H1 (cell line): ENCODE measurements around the gene SHOC1. TPM values are rescaled to one million over a fixed set of nuclear protein-coding genes. Genes with fewer than 3 reads are reported as not detected.

ENCODE experiments used
- BRCA1 ChIP-seq: IDR thresholded peaks from 2 replicates; pipeline ENCODE4 v1.6.1; 2012; ENCODE audit warnings: low read depth, low read length, improper control_type of control experiment
- HDAC2 ChIP-seq, 2 experiments: fragments of 300-600 bp in 1 of 2; sonication (generic) in 1 of 2; IDR thresholded peaks; 2 replicates each; pipeline ENCODE4 v1.6.1; 2011 to 2012; ENCODE audit warnings: low read depth in 2 of 2, low read length in 2 of 2, mild to moderate bottlenecking in 2 of 2, moderate library complexity in 2 of 2, borderline replicate concordance in 1 of 2, inconsistent platforms in 1 of 2
- POLR2AphosphoS5 ChIP-seq: IDR thresholded peaks from 2 replicates; pipeline ENCODE4 v1.6.1; 2011; ENCODE audit warnings: low read depth, low read length
- polyA plus RNA-seq, 7 experiments: library from polyadenylated mRNA; depleted of rRNA in 3 of 7; stranded (reverse) in 5 of 7; unstranded in 2 of 7; fragments of >200 nt in 5 of 7; fragments of 200-250 nt in 2 of 7; gene quantifications; 1 replicate in 5 of 7; 2 replicates in 1 of 7; 4 replicates in 1 of 7; pipeline versions ENCODE4 v1.2.1 to v1.2.3, GENCODE V29; 2011 to 2013; ENCODE audit warnings: missing spikeins in 2 of 7, mixed read lengths in 2 of 7
- total RNA-seq: library from RNA; stranded (reverse); fragmentation: NEBNext Ultra II Directional; extraction: Animal tissue kit (Norgen Biotek cat#: 25700); gene quantifications from 2 replicates; pipeline ENCODE4 v1.2.1, GENCODE V29; 2021

SHOC1 gene
- total and polyA plus RNA-seq, 2 of the 8 experiments (the other 6 are each of a cell fraction or from before 2014, with no cell fraction given): not detected

- no peak for TF ChIP-seq HDAC2 (IDR thresholded peaks at IDR 0.05; ENCODE audit: borderline replicate concordance in 1 of 2, low read depth in 2 of 2, low read length in 2 of 2)
- TF ChIP-seq POLR2AphosphoS5: no peak
- TF ChIP-seq BRCA1: no peak
- TF ChIP-seq, all 59 proteins: peak for 0
These were observed 16.2 kb upstream of the SHOC1 start (continued) for GRCh38 chr9:111810908-111811307.
